ENCODE results near the gene UQCRH. TPM values are rescaled to one million over a fixed set of nuclear protein-coding genes. Genes with fewer than 3 reads are reported as not detected.

UQCRH gene
- total and polyA plus RNA-seq, 2 of the 13 experiments (the other 11 are each of a cell fraction or from before 2014, with no cell fraction given) = 548 to 556 TPM

DNA sequence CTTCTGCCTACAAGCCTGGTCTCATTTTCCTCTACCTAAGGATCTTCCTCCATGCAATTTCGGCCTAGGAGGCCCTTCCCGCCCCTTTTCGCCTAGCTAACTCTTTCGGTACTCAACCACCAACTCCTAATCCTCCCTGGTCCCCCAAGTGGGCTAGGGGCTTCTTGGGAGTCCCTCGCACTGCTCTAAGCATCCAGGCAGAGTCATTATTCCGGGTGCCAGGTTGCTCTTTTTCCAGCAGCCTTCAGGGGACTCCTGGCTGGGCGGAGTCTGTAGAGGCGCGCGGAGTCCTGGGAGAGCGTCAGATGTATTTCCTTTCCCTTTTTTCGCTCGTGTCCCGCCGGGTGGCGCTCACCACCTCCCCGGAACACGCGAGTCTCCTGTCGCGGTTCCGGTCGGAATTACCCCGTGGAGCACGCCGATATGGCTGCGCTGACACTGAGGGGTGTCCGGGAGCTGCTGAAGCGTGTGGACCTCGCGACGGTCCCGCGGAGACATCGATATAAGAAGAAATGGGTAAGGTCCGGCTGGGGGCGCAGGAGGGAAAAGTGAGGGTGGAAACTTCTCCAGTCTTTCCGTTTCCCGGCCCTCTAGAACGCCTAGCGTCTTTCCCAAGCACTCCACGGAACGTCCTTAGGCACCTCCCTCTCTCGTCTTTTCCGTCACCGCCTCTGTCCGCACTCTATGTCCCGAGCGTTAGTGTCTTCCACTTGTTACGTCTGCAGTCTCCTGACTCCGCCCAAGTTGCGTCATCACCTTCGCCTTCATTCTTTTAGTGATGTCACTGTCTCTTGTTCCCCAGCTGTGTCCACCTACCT lies 37.1 kb downstream of the UQCRH start, which contains the start of gene NSUN4 (continued):
- TF ChIP-seq, protein P1, sequence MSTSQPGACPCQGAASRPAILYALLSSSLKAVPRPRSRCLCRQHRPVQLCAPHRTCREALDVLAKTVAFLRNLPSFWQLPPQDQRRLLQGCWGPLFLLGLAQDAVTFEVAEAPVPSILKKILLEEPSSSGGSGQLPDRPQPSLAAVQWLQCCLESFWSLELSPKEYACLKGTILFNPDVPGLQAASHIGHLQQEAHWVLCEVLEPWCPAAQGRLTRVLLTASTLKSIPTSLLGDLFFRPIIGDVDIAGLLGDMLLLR (CRISPR knock-in tag; IDR thresholded peaks at IDR 0.05) = peak; percentile 19; the same call in 1 of the 2 replicates
- TF ChIP-seq ZNF891 (CRISPR knock-in tag; IDR thresholded peaks at IDR 0.05) = no peak
- no peak for TF ChIP-seq HNRNPUL1 (IDR thresholded peaks at IDR 0.05; ENCODE audit: low read depth, low read length)
- peak; percentile 74 for TF ChIP-seq FOXO1 (CRISPR knock-in tag; IDR thresholded peaks at IDR 0.05)
- TF ChIP-seq, protein P2, sequence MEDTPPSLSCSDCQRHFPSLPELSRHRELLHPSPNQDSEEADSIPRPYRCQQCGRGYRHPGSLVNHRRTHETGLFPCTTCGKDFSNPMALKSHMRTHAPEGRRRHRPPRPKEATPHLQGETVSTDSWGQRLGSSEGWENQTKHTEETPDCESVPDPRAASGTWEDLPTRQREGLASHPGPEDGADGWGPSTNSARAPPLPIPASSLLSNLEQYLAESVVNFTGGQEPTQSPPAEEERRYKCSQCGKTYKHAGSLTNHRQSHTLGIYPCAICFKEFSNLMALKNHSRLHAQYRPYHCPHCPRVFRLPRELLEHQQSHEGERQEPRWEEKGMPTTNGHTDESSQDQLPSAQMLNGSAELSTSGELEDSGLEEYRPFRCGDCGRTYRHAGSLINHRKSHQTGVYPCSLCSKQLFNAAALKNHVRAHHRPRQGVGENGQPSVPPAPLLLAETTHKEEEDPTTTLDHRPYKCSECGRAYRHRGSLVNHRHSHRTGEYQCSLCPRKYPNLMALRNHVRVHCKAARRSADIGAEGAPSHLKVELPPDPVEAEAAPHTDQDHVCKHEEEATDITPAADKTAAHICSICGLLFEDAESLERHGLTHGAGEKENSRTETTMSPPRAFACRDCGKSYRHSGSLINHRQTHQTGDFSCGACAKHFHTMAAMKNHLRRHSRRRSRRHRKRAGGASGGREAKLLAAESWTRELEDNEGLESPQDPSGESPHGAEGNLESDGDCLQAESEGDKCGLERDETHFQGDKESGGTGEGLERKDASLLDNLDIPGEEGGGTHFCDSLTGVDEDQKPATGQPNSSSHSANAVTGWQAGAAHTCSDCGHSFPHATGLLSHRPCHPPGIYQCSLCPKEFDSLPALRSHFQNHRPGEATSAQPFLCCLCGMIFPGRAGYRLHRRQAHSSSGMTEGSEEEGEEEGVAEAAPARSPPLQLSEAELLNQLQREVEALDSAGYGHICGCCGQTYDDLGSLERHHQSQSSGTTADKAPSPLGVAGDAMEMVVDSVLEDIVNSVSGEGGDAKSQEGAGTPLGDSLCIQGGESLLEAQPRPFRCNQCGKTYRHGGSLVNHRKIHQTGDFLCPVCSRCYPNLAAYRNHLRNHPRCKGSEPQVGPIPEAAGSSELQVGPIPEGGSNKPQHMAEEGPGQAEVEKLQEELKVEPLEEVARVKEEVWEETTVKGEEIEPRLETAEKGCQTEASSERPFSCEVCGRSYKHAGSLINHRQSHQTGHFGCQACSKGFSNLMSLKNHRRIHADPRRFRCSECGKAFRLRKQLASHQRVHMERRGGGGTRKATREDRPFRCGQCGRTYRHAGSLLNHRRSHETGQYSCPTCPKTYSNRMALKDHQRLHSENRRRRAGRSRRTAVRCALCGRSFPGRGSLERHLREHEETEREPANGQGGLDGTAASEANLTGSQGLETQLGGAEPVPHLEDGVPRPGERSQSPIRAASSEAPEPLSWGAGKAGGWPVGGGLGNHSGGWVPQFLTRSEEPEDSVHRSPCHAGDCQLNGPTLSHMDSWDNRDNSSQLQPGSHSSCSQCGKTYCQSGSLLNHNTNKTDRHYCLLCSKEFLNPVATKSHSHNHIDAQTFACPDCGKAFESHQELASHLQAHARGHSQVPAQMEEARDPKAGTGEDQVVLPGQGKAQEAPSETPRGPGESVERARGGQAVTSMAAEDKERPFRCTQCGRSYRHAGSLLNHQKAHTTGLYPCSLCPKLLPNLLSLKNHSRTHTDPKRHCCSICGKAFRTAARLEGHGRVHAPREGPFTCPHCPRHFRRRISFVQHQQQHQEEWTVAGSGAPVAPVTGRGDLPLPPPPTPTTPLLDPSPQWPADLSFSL (CRISPR knock-in tag; IDR thresholded peaks at IDR 0.05) = no peak
- no peak for TF ChIP-seq DMTF1 (CRISPR knock-in tag; IDR thresholded peaks at IDR 0.05)
- peak; percentile 75 for TF ChIP-seq HNRNPL (IDR thresholded peaks at IDR 0.05; ENCODE audit: low read depth, low read length)
- TF ChIP-seq ZNF605 (CRISPR knock-in tag; IDR thresholded peaks at IDR 0.05) = peak; percentile 78
- no peak for TF ChIP-seq ATRX (CRISPR knock-in tag; IDR thresholded peaks at IDR 0.05; ENCODE audit: borderline replicate concordance)
- TF ChIP-seq PRDM10 (CRISPR knock-in tag; IDR thresholded peaks at IDR 0.05; ENCODE audit: low read depth) = peak; percentile 90
- TF ChIP-seq ZFP90 (CRISPR knock-in tag; IDR thresholded peaks at IDR 0.05; ENCODE audit: borderline replicate concordance) = peak; percentile 82; the same call in 1 of the 2 replicates
- peak; percentile 43; the same call in 1 of the 2 replicates for TF ChIP-seq HOMEZ (CRISPR knock-in tag; IDR thresholded peaks at IDR 0.05; ENCODE audit: low read depth)
- peak; percentile 74; the same call in 1 of the 2 replicates for TF ChIP-seq ZNF782 (CRISPR knock-in tag; IDR thresholded peaks at IDR 0.05; ENCODE audit: borderline replicate concordance)

Measured in HepG2 (cell line).